Neural progenitor cell (in vitro differentiated cells): ENCODE results near the gene PPM1H. TPM values are rescaled to one million over a fixed set of nuclear protein-coding genes. Genes with fewer than 3 reads are reported as not detected.
A peak's percentile ranks its signal among the peaks of the same experiment; 100 is the strongest.

Experiments
- DNase-seq: peaks from one replicate; pipeline ENCODE4 v3.0.0-alpha.2; 2016; ENCODE audit warnings: low spot score
- H2AFZ ChIP-seq: fragments of 200-600 bp; sonication (generic); replicated peaks from 2 replicates; pipeline ENCODE4 v1.6.1; 2016; ENCODE audit warnings: antibody characterized with exemption
- H3F3A ChIP-seq: fragments of 200-600 bp; sonication (generic); 2 replicates; pipeline ENCODE4 v1.6.1; 2016; ENCODE audit warnings: antibody characterized with exemption, low read depth
- H3K27ac ChIP-seq: fragments of 200-600 bp; sonication (generic); 2 replicates; pipeline ENCODE4 v1.5.1; 2016; ENCODE audit warnings: mild to moderate bottlenecking
- H3K27me3 ChIP-seq: fragments of 200-600 bp; sonication (generic); 2 replicates; pipeline ENCODE4 v1.6.1; 2016; ENCODE audit warnings: mild to moderate bottlenecking, moderate library complexity
- H3K36me3 ChIP-seq: fragments of 200-600 bp; sonication (generic); 2 replicates; pipeline ENCODE4 v1.5.1; 2016
- H3K4me1 ChIP-seq: fragments of 200-600 bp; sonication (generic); 2 replicates; pipeline ENCODE4 v1.6.1; 2016; ENCODE audit warnings: mixed run types
- H3K4me2 ChIP-seq: fragments of 200-600 bp; sonication (generic); 2 replicates; pipeline ENCODE4 v1.6.1; 2016
- H3K4me3 ChIP-seq: fragments of 200-600 bp; sonication (generic); 2 replicates; pipeline ENCODE4 v1.5.1; 2016
- H3K79me2 ChIP-seq: fragments of 200-600 bp; sonication (generic); 2 replicates; pipeline ENCODE4 v1.6.1; 2016; ENCODE audit warnings: low read depth
- H3K9ac ChIP-seq: fragments of 200-600 bp; sonication (generic); 2 replicates; pipeline ENCODE4 v1.6.1; 2016
- H3K9me3 ChIP-seq: fragments of 200-600 bp; sonication (generic); 2 replicates; pipeline ENCODE4 v1.5.1; 2016; ENCODE audit warnings: low read depth
- H4K20me1 ChIP-seq: fragments of 200-600 bp; sonication (generic); 2 replicates; pipeline ENCODE4 v1.6.1; 2016; ENCODE audit warnings: low read depth
- H3K27ac Mint-ChIP-seq: 3 replicates; pipeline ENCODE4 v1.8.0; 2021; ENCODE audit warnings: mixed read lengths
- H3K27me3 Mint-ChIP-seq: 2 replicates; pipeline ENCODE4 v1.8.0; 2022; ENCODE audit warnings: low read depth, mild to moderate bottlenecking, inconsistent platforms, moderate library complexity, mixed read lengths; ENCODE audit not compliant: insufficient read depth
- H3K36me3 Mint-ChIP-seq: 3 replicates; pipeline ENCODE4 v1.8.0; 2021; ENCODE audit warnings: mixed read lengths
- H3K4me1 Mint-ChIP-seq: 3 replicates; pipeline ENCODE4 v1.8.0; 2021; ENCODE audit warnings: mixed read lengths
- H3K4me3 Mint-ChIP-seq: 3 replicates; pipeline ENCODE4 v1.8.0; 2021; ENCODE audit warnings: mild to moderate bottlenecking, moderate library complexity, mixed read lengths
- H3K9me3 Mint-ChIP-seq: 3 replicates; pipeline ENCODE4 v1.8.0; 2020; ENCODE audit warnings: mixed read lengths
- EZH2 ChIP-seq: fragments of 200-600 bp; sonication (generic); IDR thresholded peaks from 2 replicates; pipeline ENCODE4 v1.6.1; 2017; ENCODE audit warnings: antibody characterized with exemption, mild to moderate bottlenecking, moderate library complexity
- EZH2phosphoT487 ChIP-seq: fragments of 200-600 bp; sonication (generic); IDR thresholded peaks from 2 replicates; pipeline ENCODE4 v1.6.1; 2017; ENCODE audit warnings: antibody characterized with exemption
- total RNA-seq: library from RNA; depleted of rRNA; stranded (reverse); fragments of >200 nt; gene quantifications from 2 replicates; pipeline ENCODE4 v1.2.3, GENCODE V29; 2015; ENCODE audit warnings: low replicate concordance
- TF ChIP-seq, protein P1 (sequence below): fragments of 200-600 bp; sonication (generic); IDR thresholded peaks from 2 replicates; pipeline ENCODE4 v1.5.1; 2017; ENCODE audit warnings: antibody characterized with exemption, mild to moderate bottlenecking

Gene PPM1H
- total RNA-seq, 1 donor from 2014 or later, result 4.6 TPM

DNA sequence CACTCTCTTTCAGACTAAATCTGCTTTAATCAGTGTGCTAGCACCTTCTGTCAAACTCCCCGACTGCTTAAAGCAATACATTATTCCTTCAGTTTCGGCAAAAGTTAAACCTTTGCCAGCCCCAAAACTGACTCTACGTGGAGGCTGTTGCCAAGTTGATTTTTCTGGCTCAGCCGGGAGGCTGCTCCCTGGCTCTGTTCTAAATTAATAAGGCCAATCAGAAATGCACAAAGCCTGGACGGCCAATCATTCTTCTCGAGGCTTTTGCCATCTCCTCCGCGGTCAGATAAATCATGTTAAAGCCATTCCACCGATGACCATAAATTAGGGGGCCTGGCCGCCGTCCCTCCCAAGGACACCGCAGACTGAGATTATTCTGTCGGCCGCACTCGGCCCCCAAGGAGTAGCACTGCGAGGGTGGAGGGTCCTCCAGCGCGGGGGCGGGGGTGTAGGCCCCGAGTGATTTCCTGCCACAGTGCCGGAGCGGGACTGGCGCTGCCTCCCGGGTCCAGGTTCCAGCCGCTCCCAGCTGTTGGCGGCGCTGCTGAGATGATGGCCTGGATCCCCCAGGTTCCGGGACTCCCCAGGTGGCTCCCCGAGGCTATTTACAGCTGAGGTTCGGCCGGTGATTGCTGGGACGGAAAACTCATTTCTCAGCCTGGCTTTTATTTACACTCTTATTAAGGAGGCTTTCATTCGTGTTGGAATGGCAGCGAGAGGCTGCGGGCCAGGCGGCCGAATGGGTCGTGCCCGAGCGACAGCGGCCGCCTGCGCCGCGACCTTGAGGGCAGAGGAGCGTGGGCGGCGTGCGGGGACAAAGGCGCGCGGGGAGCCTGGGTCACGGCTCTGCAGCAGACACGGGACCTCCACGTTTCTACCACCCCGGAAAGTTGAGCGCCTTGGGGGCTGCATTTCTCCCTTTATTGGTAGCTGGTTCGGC, 303.2 kb downstream of the PPM1H start:
- Mint-ChIP-seq H3K4me1 (peaks cover 64% of the 10 kb centered on the region), H3K27ac (peak overlapping the region; percentile 52), H3K9me3 (no peaks in the 10 kb centered on the region), H3K4me3 (peak overlapping the region; percentile 83), H3K27me3 (peaks cover 9% of the 10 kb centered on the region), H3K36me3 (peaks cover 3% of the 10 kb centered on the region)
- Histone ChIP-seq H3F3A (peaks cover 46% of the 10 kb centered on the region), H3K79me2 (no peaks in the 10 kb centered on the region), H3K4me3 (peak overlapping the region; percentile 51), H3K27ac (no peak overlapping the region), H3K4me2 (peak overlapping the region; percentile 86), H4K20me1 (no peaks in the 10 kb centered on the region), H3K36me3 (no peaks in the 10 kb centered on the region), H3K9me3 (no peaks in the 10 kb centered on the region), H2AFZ (peak overlapping the region; percentile 75), H3K9ac (no peak overlapping the region), H3K4me1 (peaks cover 59% of the 10 kb centered on the region), H3K27me3 (peaks cover 36% of the 10 kb centered on the region)
- DNase-seq, result peak; percentile 75
- TF ChIP-seq EZH2phosphoT487 (peak; percentile 18), EZH2 (peak; percentile 59)
- TF ChIP-seq, protein P1, sequence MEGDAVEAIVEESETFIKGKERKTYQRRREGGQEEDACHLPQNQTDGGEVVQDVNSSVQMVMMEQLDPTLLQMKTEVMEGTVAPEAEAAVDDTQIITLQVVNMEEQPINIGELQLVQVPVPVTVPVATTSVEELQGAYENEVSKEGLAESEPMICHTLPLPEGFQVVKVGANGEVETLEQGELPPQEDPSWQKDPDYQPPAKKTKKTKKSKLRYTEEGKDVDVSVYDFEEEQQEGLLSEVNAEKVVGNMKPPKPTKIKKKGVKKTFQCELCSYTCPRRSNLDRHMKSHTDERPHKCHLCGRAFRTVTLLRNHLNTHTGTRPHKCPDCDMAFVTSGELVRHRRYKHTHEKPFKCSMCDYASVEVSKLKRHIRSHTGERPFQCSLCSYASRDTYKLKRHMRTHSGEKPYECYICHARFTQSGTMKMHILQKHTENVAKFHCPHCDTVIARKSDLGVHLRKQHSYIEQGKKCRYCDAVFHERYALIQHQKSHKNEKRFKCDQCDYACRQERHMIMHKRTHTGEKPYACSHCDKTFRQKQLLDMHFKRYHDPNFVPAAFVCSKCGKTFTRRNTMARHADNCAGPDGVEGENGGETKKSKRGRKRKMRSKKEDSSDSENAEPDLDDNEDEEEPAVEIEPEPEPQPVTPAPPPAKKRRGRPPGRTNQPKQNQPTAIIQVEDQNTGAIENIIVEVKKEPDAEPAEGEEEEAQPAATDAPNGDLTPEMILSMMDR, result peak; percentile 48

DNA sequence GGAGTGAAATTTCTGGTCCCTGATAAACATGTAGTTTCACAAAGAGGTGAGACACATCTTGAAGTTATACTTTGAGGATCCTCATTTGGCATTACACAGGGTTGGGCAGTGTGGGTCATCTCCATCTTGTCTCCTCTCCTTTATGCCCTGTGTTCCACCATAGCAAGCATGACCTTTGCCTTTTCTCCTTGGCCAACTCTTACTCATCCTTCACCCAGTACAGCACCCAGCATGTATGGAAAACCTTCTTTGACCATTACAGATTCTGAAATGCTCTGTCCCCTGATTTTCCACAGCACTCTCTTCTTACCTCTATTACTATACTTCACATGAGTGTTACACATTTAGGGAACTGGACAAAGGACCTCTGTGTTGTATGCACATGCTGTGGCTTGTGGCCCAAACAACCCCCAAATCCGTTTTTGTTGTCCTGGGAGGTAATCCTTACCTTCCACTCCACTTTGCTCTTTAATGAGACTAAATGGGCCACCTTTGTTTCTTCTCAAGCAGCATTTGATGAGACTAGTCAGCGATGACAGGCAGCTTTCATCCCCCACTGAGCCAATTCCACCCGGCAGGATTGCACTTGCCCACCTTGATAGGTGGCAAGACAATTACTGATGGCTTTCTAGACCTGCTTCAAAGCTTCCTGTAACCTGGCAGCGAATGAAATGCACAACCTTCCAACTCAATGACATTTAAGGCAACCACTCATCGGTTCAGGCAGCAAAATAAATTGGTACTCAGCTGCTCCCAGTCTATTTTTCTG, 304.8 kb downstream of the PPM1H start:
- H3K4me1 ChIP-seq, result peaks cover 64% of the 10 kb centered on the region
- H3K27ac Mint-ChIP-seq, result peak overlapping the region; percentile 84
- peaks cover 52% of the 10 kb centered on the region for H3F3A ChIP-seq
- H3K4me3 Mint-ChIP-seq, result peak overlapping the region; percentile 66
- H3K27ac ChIP-seq, result no peak overlapping the region
- H3K4me3 ChIP-seq, result no peak overlapping the region
- TF ChIP-seq, protein P1, result no peak
- no peak for TF ChIP-seq EZH2
- no peak for TF ChIP-seq EZH2phosphoT487
- H3K36me3 ChIP-seq, result no peaks in the 10 kb centered on the region
- H3K27me3 ChIP-seq, result peaks cover 36% of the 10 kb centered on the region
- no peak overlapping the region for H2AFZ ChIP-seq
- no peak for DNase-seq
- H3K27me3 Mint-ChIP-seq, result peaks cover 9% of the 10 kb centered on the region
- H3K9me3 ChIP-seq, result no peaks in the 10 kb centered on the region
- peaks cover 3% of the 10 kb centered on the region for H3K36me3 Mint-ChIP-seq
- H3K9ac ChIP-seq, result no peak overlapping the region
- no peaks in the 10 kb centered on the region for H4K20me1 ChIP-seq
- H3K4me1 Mint-ChIP-seq, result peaks cover 76% of the 10 kb centered on the region
- no peaks in the 10 kb centered on the region for H3K9me3 Mint-ChIP-seq
- H3K4me2 ChIP-seq, result peak overlapping the region; percentile 36
- no peaks in the 10 kb centered on the region for H3K79me2 ChIP-seq

DNA sequence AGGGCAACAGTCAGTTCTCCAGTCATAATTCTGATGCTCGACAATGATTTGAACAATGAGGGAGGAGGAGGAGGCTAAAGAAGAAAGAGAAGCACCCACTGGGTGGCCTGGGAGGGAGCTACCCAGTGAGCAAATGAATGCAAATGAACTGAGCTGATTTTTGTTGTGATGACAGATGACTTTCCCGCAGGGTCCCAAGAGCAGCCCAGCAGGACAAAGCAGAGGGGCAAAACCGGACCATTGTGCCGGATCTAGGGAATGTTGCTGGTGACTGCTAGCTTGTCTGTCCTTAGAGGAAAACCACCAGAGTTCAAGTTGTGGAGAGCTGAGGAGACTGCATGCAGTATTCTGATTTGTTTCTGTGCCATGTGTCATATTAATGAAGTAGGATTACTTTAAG, 305.5 kb downstream of the PPM1H start:
- peaks cover 6% of the 10 kb centered on the region for H3K27me3 Mint-ChIP-seq
- peak overlapping the region; percentile 36 for H3K4me2 ChIP-seq
- peaks cover 3% of the 10 kb centered on the region for H3K36me3 Mint-ChIP-seq
- no peaks in the 10 kb centered on the region for H3K9me3 Mint-ChIP-seq
- no peaks in the 10 kb centered on the region for H3K36me3 ChIP-seq
- TF ChIP-seq EZH2phosphoT487 (no peak), EZH2 (no peak)
- TF ChIP-seq, protein P1, result no peak
- H3K27me3 ChIP-seq, result peaks cover 36% of the 10 kb centered on the region
- no peaks in the 10 kb centered on the region for H3K79me2 ChIP-seq
- H3K4me1 Mint-ChIP-seq, result peaks cover 77% of the 10 kb centered on the region
- peak overlapping the region; percentile 84 for H3K27ac Mint-ChIP-seq
- no peak overlapping the region for H3K4me3 ChIP-seq
- no peak overlapping the region for H2AFZ ChIP-seq
- no peak overlapping the region for H3K4me3 Mint-ChIP-seq
- H3K9me3 ChIP-seq, result no peaks in the 10 kb centered on the region
- DNase-seq, result peak; percentile 50
- H4K20me1 ChIP-seq, result no peaks in the 10 kb centered on the region
- H3K4me1 ChIP-seq, result peaks cover 59% of the 10 kb centered on the region
- H3K9ac ChIP-seq, result no peak overlapping the region
- H3K27ac ChIP-seq, result no peak overlapping the region
- H3F3A ChIP-seq, result peaks cover 52% of the 10 kb centered on the region
